H1 (cell line): ENCODE results near the gene RYR3. TPM values are rescaled to one million over a fixed set of nuclear protein-coding genes. Genes with fewer than 3 reads are reported as not detected.

Experiments
- CTCF ChIA-PET: fragments of 300-600 bp; sonication (Branson Sonifier 250); formaldehyde crosslinking; loops from one replicate; lab custom pipeline; 2021; ENCODE audit not compliant: partially characterized antibody; lab: Charles Lee
- POLR2A ChIA-PET: fragments of 300-600 bp; sonication (Branson Sonifier 250); formaldehyde crosslinking; loops from one replicate; lab custom pipeline; 2021; ENCODE audit warnings: inconsistent platforms; ENCODE audit not compliant: partially characterized antibody; lab: Charles Lee
- DNase-seq, 2 experiments: peaks; one replicate each; pipeline versions ENCODE4 v3.0.0 to v3.0.0-alpha.2; 2010 to 2022; ENCODE audit warnings: low spot score in 2 of 2, low read depth in 1 of 2, mixed read lengths in 1 of 2
- FAIRE-seq: peaks from 2 replicates; lab custom pipeline; 2011; peaks lifted over from hg19 to GRCh38; lab: Jason Lieb, UNC
- H2AFZ ChIP-seq: 2 replicates; pipeline ENCODE4 v1.8.1; 2012; ENCODE audit warnings: low read length, inconsistent platforms
- H2AK5ac ChIP-seq: 2 replicates; pipeline ENCODE4 v1.6.1; 2013; ENCODE audit warnings: low read depth, low read length
- H2BK120ac ChIP-seq: replicated peaks from 2 replicates; pipeline ENCODE3; 2013; ENCODE audit warnings: low read depth, low read length, inconsistent platforms
- H2BK12ac ChIP-seq: 2 replicates; pipeline ENCODE4 v1.6.1; 2013; ENCODE audit warnings: low read depth, low read length
- H2BK15ac ChIP-seq: 2 replicates; pipeline ENCODE4 v1.6.1; 2013; ENCODE audit warnings: low read length
- H2BK20ac ChIP-seq: 2 replicates; pipeline ENCODE4 v1.6.1; 2013; ENCODE audit warnings: low read length
- H2BK5ac ChIP-seq: 2 replicates; pipeline ENCODE4 v1.6.1; 2013; ENCODE audit warnings: low read depth, low read length
- H3K14ac ChIP-seq: 2 replicates; pipeline ENCODE4 v1.6.1; 2013; ENCODE audit warnings: inconsistent platforms; ENCODE audit not compliant: insufficient read length
- H3K18ac ChIP-seq: 2 replicates; pipeline ENCODE4 v1.6.1; 2013; ENCODE audit warnings: low read length; ENCODE audit errors: extremely low read depth
- H3K23ac ChIP-seq: 2 replicates; pipeline ENCODE4 v1.6.1; 2013; ENCODE audit warnings: inconsistent platforms; ENCODE audit not compliant: insufficient read length
- H3K23me2 ChIP-seq: 2 replicates; pipeline ENCODE4 v1.6.1; 2013; ENCODE audit warnings: low read depth, low read length
- H3K27ac ChIP-seq: 2 replicates; pipeline ENCODE4 v1.6.1; 2011; ENCODE audit warnings: low read depth, low read length, inconsistent platforms
- H3K27me3 ChIP-seq, 4 experiments: replicated peaks in 1 of 4; 1 replicate in 1 of 4; 2 replicates in 3 of 4; pipeline versions ENCODE4 v1.6.1 to v1.8.1; 2011 to 2013; ENCODE audit warnings: low read length in 3 of 4, mild to moderate bottlenecking in 3 of 4, inconsistent platforms in 2 of 4, mixed read lengths in 2 of 4, moderate library complexity in 1 of 4; ENCODE audit not compliant: control insufficient read depth in 3 of 4, insufficient read depth in 3 of 4; ENCODE audit errors: extremely low read depth in 1 of 4
- H3K36me3 ChIP-seq, 4 experiments: 2 replicates each; pipeline versions ENCODE4 v1.6.1 to v1.8.1; 2011 to 2013; ENCODE audit warnings: mild to moderate bottlenecking in 4 of 4, low read length in 3 of 4, moderate library complexity in 2 of 4, control low read depth in 1 of 4, inconsistent platforms in 1 of 4; ENCODE audit not compliant: insufficient read depth in 4 of 4, control insufficient read depth in 2 of 4
- H3K4ac ChIP-seq: replicated peaks from 2 replicates; pipeline ENCODE3; 2013; ENCODE audit warnings: low read length, low read depth, mixed read lengths, inconsistent platforms; ENCODE audit not compliant: insufficient read length
- H3K4me1 ChIP-seq, 4 experiments: replicated peaks in 1 of 4; 1 replicate in 1 of 4; 2 replicates in 3 of 4; pipeline versions ENCODE4 v1.6.1 to v1.8.1; 2011 to 2013; ENCODE audit warnings: low read length in 3 of 4, inconsistent platforms in 2 of 4, mixed read lengths in 1 of 4; ENCODE audit not compliant: insufficient read depth in 4 of 4, control insufficient read depth in 3 of 4
- H3K4me2 ChIP-seq, 2 experiments: 2 replicates each; pipeline versions ENCODE4 v1.6.1 to v1.8.1; 2011 to 2013; ENCODE audit warnings: low read depth in 2 of 2, low read length in 2 of 2, control low read depth in 1 of 2, inconsistent platforms in 1 of 2, mild to moderate bottlenecking in 1 of 2; ENCODE audit not compliant: insufficient read depth in 1 of 2
- H3K4me3 ChIP-seq, 4 experiments: fragments of 200-600, 300-600 bp in 1 of 4; sonication (generic), shearing (Covaris generic), sonication (Bioruptor Twin) in 1 of 4; 2 replicates each; pipeline versions ENCODE4 v1.5.1 to v1.8.1; 2011 to 2016; ENCODE audit warnings: low read length in 4 of 4, low read depth in 3 of 4, control low read depth in 2 of 4, inconsistent platforms in 2 of 4, mild to moderate bottlenecking in 2 of 4, mixed read lengths in 1 of 4, moderate library complexity in 1 of 4; ENCODE audit not compliant: insufficient read depth in 2 of 4; ENCODE audit errors: extremely low read depth in 1 of 4
- H3K56ac ChIP-seq: replicated peaks from 2 replicates; pipeline ENCODE3; 2013; ENCODE audit warnings: low read depth, mild to moderate bottlenecking, mixed read lengths, low read length, inconsistent platforms; ENCODE audit not compliant: insufficient read length
- H3K79me1 ChIP-seq: 2 replicates; pipeline ENCODE4 v1.6.1; 2013; ENCODE audit warnings: low read depth, low read length, control low read depth
- H3K79me2 ChIP-seq, 2 experiments: 2 replicates each; pipeline versions ENCODE4 v1.6.1 to v1.8.1; 2012 to 2013; ENCODE audit warnings: low read length in 2 of 2, mild to moderate bottlenecking in 2 of 2, inconsistent platforms in 1 of 2; ENCODE audit not compliant: insufficient read depth in 2 of 2, control insufficient read depth in 1 of 2
- H3K9ac ChIP-seq, 4 experiments: replicated peaks in 1 of 4; 1 replicate in 1 of 4; 2 replicates in 3 of 4; pipeline versions ENCODE4 v1.6.1 to v1.8.1; 2011 to 2013; ENCODE audit warnings: low read depth in 3 of 4, low read length in 3 of 4, control low read depth in 2 of 4, mild to moderate bottlenecking in 2 of 4, moderate library complexity in 2 of 4, inconsistent platforms in 1 of 4; ENCODE audit errors: extremely low read depth in 1 of 4
- H3K9me3 ChIP-seq, 2 experiments: 2 replicates each; pipeline versions ENCODE4 v1.6.1 to v1.8.1; 2012 to 2013; ENCODE audit warnings: mild to moderate bottlenecking in 2 of 2, moderate library complexity in 2 of 2, control low read depth in 1 of 2, inconsistent platforms in 1 of 2, low read depth in 1 of 2, low read length in 1 of 2, mixed read lengths in 1 of 2; ENCODE audit not compliant: insufficient read depth in 2 of 2
- H4K20me1 ChIP-seq, 2 experiments: replicated peaks in 1 of 2; 2 replicates each; pipeline versions ENCODE3 to v1.8.1; 2011 to 2013; ENCODE audit warnings: inconsistent platforms in 2 of 2, low read length in 2 of 2, mild to moderate bottlenecking in 1 of 2; ENCODE audit not compliant: insufficient read depth in 2 of 2, control insufficient read depth in 1 of 2
- H4K5ac ChIP-seq: 2 replicates; pipeline ENCODE4 v1.6.1; 2013; ENCODE audit warnings: low read length, low read depth, mixed read lengths, inconsistent platforms; ENCODE audit not compliant: insufficient read length
- H4K8ac ChIP-seq: 2 replicates; pipeline ENCODE4 v1.8.0; 2013; ENCODE audit warnings: mild to moderate bottlenecking, moderate library complexity, low read length, inconsistent platforms; ENCODE audit not compliant: insufficient read depth; ENCODE audit errors: extremely low read depth
- H4K91ac ChIP-seq: replicated peaks from 2 replicates; pipeline ENCODE3; 2013; ENCODE audit warnings: low read length, mixed read lengths, inconsistent platforms; ENCODE audit not compliant: insufficient read length
- BRCA1 ChIP-seq: IDR thresholded peaks from 2 replicates; pipeline ENCODE4 v1.6.1; 2012; ENCODE audit warnings: low read depth, low read length, improper control_type of control experiment
- NRF1 ChIP-seq: IDR thresholded peaks from 2 replicates; pipeline ENCODE4 v1.6.1; 2011; ENCODE audit warnings: mild to moderate bottlenecking, low read depth, low read length, improper control_type of control experiment
- POLR2A ChIP-seq, 2 experiments: IDR thresholded peaks; 1 replicate in 1 of 2; 2 replicates in 1 of 2; pipeline ENCODE4 v1.6.1; 2011; ENCODE audit warnings: low read depth in 2 of 2, low read length in 2 of 2, mild to moderate bottlenecking in 2 of 2; ENCODE audit errors: control extremely low read depth in 1 of 2
- SRF ChIP-seq: IDR thresholded peaks from 2 replicates; pipeline ENCODE4 v1.6.1; 2011; ENCODE audit warnings: mild to moderate bottlenecking, low read depth, low read length, moderate library complexity
- WGBS, 2 experiments: shearing (Covaris generic) in 1 of 2; methylation state at CpG; one replicate each; pipeline versions ENCODE4 v1.1.6 to v1.1.7; 2013 to 2015; ENCODE audit warnings: low lambda C conversion rate in 2 of 2, mixed read lengths in 2 of 2, inconsistent platforms in 1 of 2, low coverage in 1 of 2, missing lambda C conversion rate in 1 of 2; ENCODE audit not compliant: insufficient replicate concordance in 2 of 2, insufficient coverage in 1 of 2, insufficient read length in 1 of 2; ENCODE audit errors: extremely low coverage in 1 of 2, missing lambda C conversion rate in 1 of 2; 5-methylcytosine and 5-hydroxymethylcytosine counted together
- polyA plus RNA-seq, 7 experiments: library from polyadenylated mRNA; depleted of rRNA in 3 of 7; stranded (reverse) in 5 of 7; unstranded in 2 of 7; fragments of >200 nt in 5 of 7; fragments of 200-250 nt in 2 of 7; gene quantifications; 1 replicate in 5 of 7; 2 replicates in 1 of 7; 4 replicates in 1 of 7; pipeline versions ENCODE4 v1.2.1 to v1.2.3, GENCODE V29; 2011 to 2013; ENCODE audit warnings: missing spikeins in 2 of 7, mixed read lengths in 2 of 7
- total RNA-seq: library from RNA; stranded (reverse); fragmentation: NEBNext Ultra II Directional; extraction: Animal tissue kit (Norgen Biotek cat#: 25700); gene quantifications from 2 replicates; pipeline ENCODE4 v1.2.1, GENCODE V29; 2021

Gene RYR3
- total and polyA plus RNA-seq, 2 of the 8 experiments (the other 6 are each of a cell fraction or from before 2014, with no cell fraction given): 0.33 to 3.4 TPM

GRCh38 chr15:33584797-33585196 lies 274.0 kb downstream of the RYR3 start:
- no peak overlapping the region for H4K8ac ChIP-seq
- TF ChIP-seq POLR2A (IDR thresholded peaks at IDR 0.05; ENCODE audit: control extremely low read depth in 1 of 2, low read depth in 2 of 2, low read length in 2 of 2) (no peak), BRCA1 (no peak), NRF1 (no peak), SRF (no peak)
- no peak overlapping the region for H3K23ac ChIP-seq
- DNase-seq: no peak
- no peak overlapping the region for H3K18ac ChIP-seq
- no peak overlapping the region for H2AFZ ChIP-seq
- H3K27me3 ChIP-seq: no peaks in the 10 kb centered on the region
- H3K14ac ChIP-seq: no peak overlapping the region
- no peak overlapping the region for H2BK120ac ChIP-seq
- H3K9ac ChIP-seq: no peak overlapping the region
- 81% methylated on average over 8 of the region's 8 CpGs; no CpG with 5 or more reads in 1 of the 2 experiments for WGBS, 2 experiments
- H3K27ac ChIP-seq: no peak overlapping the region
- H4K5ac ChIP-seq: no peak overlapping the region
- H2BK15ac ChIP-seq: no peak overlapping the region
- H2BK20ac ChIP-seq: no peak overlapping the region
- H3K36me3 ChIP-seq: no peaks in the 10 kb centered on the region
- no peak overlapping the region for H2BK12ac ChIP-seq
- no peak overlapping the region for H3K4me3 ChIP-seq
- H3K4me2 ChIP-seq: no peak overlapping the region
- H3K23me2 ChIP-seq: no peaks in the 10 kb centered on the region
- no peaks in the 10 kb centered on the region for H3K79me1 ChIP-seq
- no peak overlapping the region for H3K4ac ChIP-seq
- no peaks in the 10 kb centered on the region for H4K20me1 ChIP-seq
- no peaks in the 10 kb centered on the region for H3K79me2 ChIP-seq
- ChIA-PET CTCF (interaction anchor here (2.4 kb wide), 1 partner anchor 24 kb away, joined by 8 read pairs; no protein-coding TSS in a partner anchor), POLR2A (no interaction called here)
- no peak overlapping the region for H2AK5ac ChIP-seq
- no peak overlapping the region for H4K91ac ChIP-seq
- H3K4me1 ChIP-seq: peaks cover 0 to 12% (median 8%) of the 10 kb centered on the region in 4 experiments; a peak in 6 of 7 replicates
- no peak overlapping the region for H2BK5ac ChIP-seq
- no peaks in the 10 kb centered on the region for H3K9me3 ChIP-seq
- FAIRE-seq: no peak
- no peak overlapping the region for H3K56ac ChIP-seq
